H9 (cell line): ENCODE results near the gene TCOF1. TPM values are rescaled to one million over a fixed set of nuclear protein-coding genes. Genes with fewer than 3 reads are reported as not detected.

Experiments used
- DNase-seq: peaks from one replicate; pipeline ENCODE4 v3.0.0-alpha.2; 2017
- H2AFZ ChIP-seq: one replicate; pipeline ENCODE4 v1.6.1; 2013; ENCODE audit warnings: mild to moderate bottlenecking, low read length, control low read depth, moderate library complexity
- H2AK5ac ChIP-seq: 2 replicates; pipeline ENCODE4 v1.6.1; 2013; ENCODE audit warnings: low read length, control low read depth, mixed read lengths; ENCODE audit not compliant: insufficient read length
- H2BK120ac ChIP-seq: one replicate; pipeline ENCODE4 v1.6.1; 2013; ENCODE audit warnings: low read depth, mild to moderate bottlenecking, low read length, control low read depth, inconsistent platforms; ENCODE audit not compliant: poor library complexity, severe bottlenecking
- H2BK12ac ChIP-seq: 2 replicates; pipeline ENCODE4 v1.6.1; 2013; ENCODE audit warnings: low read length, control low read depth, mixed read lengths, low read depth; ENCODE audit not compliant: insufficient read length
- H2BK15ac ChIP-seq: 2 replicates; pipeline ENCODE4 v1.6.1; 2013; ENCODE audit warnings: low read depth, low read length, control low read depth
- H2BK20ac ChIP-seq: one replicate; pipeline ENCODE4 v1.6.1; 2013; ENCODE audit warnings: low read depth, mild to moderate bottlenecking, low read length, control low read depth, inconsistent platforms; ENCODE audit not compliant: poor library complexity, severe bottlenecking
- H2BK5ac ChIP-seq: 2 replicates; pipeline ENCODE4 v1.6.1; 2013; ENCODE audit warnings: low read length, control low read depth, mixed read lengths; ENCODE audit not compliant: insufficient read length
- H3K14ac ChIP-seq: 2 replicates; pipeline ENCODE4 v1.6.1; 2013; ENCODE audit warnings: low read length, control low read depth; ENCODE audit not compliant: insufficient read depth
- H3K18ac ChIP-seq: 2 replicates; pipeline ENCODE4 v1.6.1; 2013; ENCODE audit warnings: low read depth, mild to moderate bottlenecking, mixed read lengths, low read length, control low read depth; ENCODE audit not compliant: insufficient read length
- H3K23ac ChIP-seq: 2 replicates; pipeline ENCODE4 v1.6.1; 2013; ENCODE audit warnings: low read length, control low read depth, mixed read lengths, low read depth; ENCODE audit not compliant: insufficient read length
- H3K23me2 ChIP-seq: 2 replicates; pipeline ENCODE4 v1.6.1; 2013; ENCODE audit warnings: low read depth, mild to moderate bottlenecking, mixed read lengths, low read length, control low read depth; ENCODE audit not compliant: insufficient read length, poor library complexity, severe bottlenecking
- H3K27ac ChIP-seq: 2 replicates; pipeline ENCODE4 v1.5.1; 2013; ENCODE audit warnings: low read length, control low read depth, mixed read lengths, low read depth; ENCODE audit not compliant: insufficient read length
- H3K27me3 ChIP-seq: 2 replicates; pipeline ENCODE4 v1.6.1; 2013; ENCODE audit warnings: low read length, control low read depth, inconsistent platforms; ENCODE audit not compliant: insufficient read depth
- H3K4ac ChIP-seq: 2 replicates; pipeline ENCODE4 v1.6.1; 2013; ENCODE audit warnings: low read depth, mild to moderate bottlenecking, control low read depth, inconsistent platforms, low read length, moderate library complexity
- H3K4me1 ChIP-seq: 2 replicates; pipeline ENCODE4 v1.6.1; 2013; ENCODE audit warnings: low read length, control low read depth, inconsistent platforms; ENCODE audit not compliant: insufficient read depth
- H3K4me2 ChIP-seq: 2 replicates; pipeline ENCODE4 v1.6.1; 2013; ENCODE audit warnings: low read length, control low read depth, mixed read lengths; ENCODE audit not compliant: insufficient read length, insufficient read depth
- H3K56ac ChIP-seq: 2 replicates; pipeline ENCODE4 v1.6.1; 2013; ENCODE audit warnings: low read depth, mild to moderate bottlenecking, mixed read lengths, low read length, control low read depth; ENCODE audit not compliant: insufficient read length
- H3K79me1 ChIP-seq: 2 replicates; pipeline ENCODE4 v1.6.1; 2013; ENCODE audit warnings: low read depth, mild to moderate bottlenecking, moderate library complexity, low read length, control low read depth, inconsistent platforms; ENCODE audit not compliant: insufficient read depth, poor library complexity, severe bottlenecking
- H3K79me2 ChIP-seq: 2 replicates; pipeline ENCODE4 v1.6.1; 2013; ENCODE audit warnings: low read length, control low read depth, inconsistent platforms; ENCODE audit not compliant: insufficient read depth
- H3K9ac ChIP-seq: 2 replicates; pipeline ENCODE4 v1.6.1; 2013; ENCODE audit warnings: low read length, control low read depth, mixed read lengths; ENCODE audit not compliant: insufficient read length; ENCODE audit errors: extremely low read depth
- H3K9me3 ChIP-seq: one replicate; pipeline ENCODE4 v1.6.1; 2013; ENCODE audit warnings: low read depth, low read length, inconsistent platforms; ENCODE audit not compliant: control insufficient read depth
- H3T11ph ChIP-seq: one replicate; pipeline ENCODE4 v1.6.1; 2013; ENCODE audit warnings: mild to moderate bottlenecking, low read length, control low read depth, inconsistent platforms
- H4K20me1 ChIP-seq: one replicate; pipeline ENCODE4 v1.6.1; 2013; ENCODE audit not compliant: control insufficient read depth, insufficient read length, insufficient read depth
- H4K5ac ChIP-seq: 2 replicates; pipeline ENCODE4 v1.6.1; 2013; ENCODE audit warnings: low read depth, mild to moderate bottlenecking, mixed read lengths, low read length, control low read depth; ENCODE audit not compliant: insufficient read length
- H4K8ac ChIP-seq: replicated peaks from 2 replicates; pipeline ENCODE4 v1.6.1; 2013; ENCODE audit warnings: low read length, control low read depth, mixed read lengths, low read depth; ENCODE audit not compliant: insufficient read length
- H4K91ac ChIP-seq: 2 replicates; pipeline ENCODE4 v1.6.1; 2013; ENCODE audit warnings: low read depth, mild to moderate bottlenecking, moderate library complexity, mixed read lengths, low read length, control low read depth; ENCODE audit not compliant: insufficient read length
- H3K27ac Mint-ChIP-seq, 3 experiments: 2 replicates in 2 of 3; 3 replicates in 1 of 3; pipeline ENCODE4 v1.8.0; 2020 to 2021; ENCODE audit warnings: mixed read lengths in 3 of 3, mild to moderate bottlenecking in 1 of 3, moderate library complexity in 1 of 3
- H3K27me3 Mint-ChIP-seq: 2 replicates; pipeline ENCODE4 v1.8.0; 2021; ENCODE audit warnings: low read depth, mild to moderate bottlenecking, moderate library complexity, mixed read lengths
- H3K36me3 Mint-ChIP-seq, 3 experiments: 2 replicates in 2 of 3; 3 replicates in 1 of 3; pipeline ENCODE4 v1.8.0; 2020 to 2021; ENCODE audit warnings: low read depth in 3 of 3, mixed read lengths in 3 of 3; ENCODE audit not compliant: insufficient read depth in 1 of 3
- H3K4me1 Mint-ChIP-seq, 2 experiments: 2 replicates each; pipeline ENCODE4 v1.8.0; 2020; ENCODE audit warnings: mixed read lengths in 2 of 2
- H3K4me3 Mint-ChIP-seq, 2 experiments: 2 replicates in 1 of 2; 3 replicates in 1 of 2; pipeline ENCODE4 v1.8.0; 2020 to 2021; ENCODE audit warnings: mild to moderate bottlenecking in 2 of 2, mixed read lengths in 2 of 2, moderate library complexity in 1 of 2
- H3K9me3 Mint-ChIP-seq, 2 experiments: 2 replicates in 1 of 2; 3 replicates in 1 of 2; pipeline ENCODE4 v1.8.0; 2020; ENCODE audit warnings: mild to moderate bottlenecking in 2 of 2, mixed read lengths in 2 of 2, moderate library complexity in 1 of 2
- CTCF ChIP-seq: fragments of 200-600 bp; sonication (generic); conservative IDR thresholded peaks from 3 replicates; pipeline ENCODE4 v1.8.0; 2021; ENCODE audit warnings: antibody characterized with exemption, mild to moderate bottlenecking
- WGBS: extraction: QIAGEN DNeasy Blood & Tissue Kit; methylation state at CpG from one replicate; pipeline ENCODE4 v1.1.7; 2013; ENCODE audit warnings: missing lambda C conversion rate, low lambda C conversion rate, mixed read lengths; ENCODE audit not compliant: insufficient read length; ENCODE audit errors: extremely low coverage; 5-methylcytosine and 5-hydroxymethylcytosine counted together
- total RNA-seq: library from RNA; stranded (reverse); gene quantifications from 2 replicates; pipeline ENCODE4 v1.2.1, GENCODE V29; 2021

TCOF1 gene
- total RNA-seq, 1 experiment from 2014 or later, result 128 TPM

- no peaks in the 10 kb centered on the region for H3K9me3 Mint-ChIP-seq
- H3K4me2 ChIP-seq, result no peak overlapping the region
- no peak overlapping the region for H3K14ac ChIP-seq
Measured at GRCh38 chr5:150352244-150353031, 5.1 kb upstream of the TCOF1 start.

More at GRCh38 chr5:150352244-150353031, 5.1 kb upstream of the TCOF1 start:
- no peaks in the 10 kb centered on the region for H3K79me2 ChIP-seq
- no peaks in the 10 kb centered on the region for H3K9me3 ChIP-seq
- no peak overlapping the region for H3K4me3 Mint-ChIP-seq
- H3K18ac ChIP-seq, result no peak overlapping the region
- no peak overlapping the region for H3K23ac ChIP-seq
- H3K27ac ChIP-seq, result no peak overlapping the region
- H3T11ph ChIP-seq, result no peak overlapping the region
- H3K27me3 Mint-ChIP-seq, result peaks cover 11% of the 10 kb centered on the region
- no CpG with 5 or more reads among the region's 6 CpGs for WGBS
- no peaks in the 10 kb centered on the region for H3K79me1 ChIP-seq
- peaks cover 3% of the 10 kb centered on the region for H4K20me1 ChIP-seq
- no peaks in the 10 kb centered on the region; a peak in 1 of 7 replicates for H3K36me3 Mint-ChIP-seq
- no peak for DNase-seq
- H3K4me1 Mint-ChIP-seq, result peaks cover 11 to 17% of the 10 kb centered on the region in 2 experiments
- H3K27me3 ChIP-seq, result no peaks in the 10 kb centered on the region
- no peak overlapping the region for H3K4ac ChIP-seq
- H2BK20ac ChIP-seq, result no peak overlapping the region
- no peak overlapping the region for H2BK15ac ChIP-seq
- H3K23me2 ChIP-seq, result no peaks in the 10 kb centered on the region
- H3K4me1 ChIP-seq, result no peaks in the 10 kb centered on the region
- H3K9ac ChIP-seq, result no peak overlapping the region
- no peak overlapping the region; a peak in 1 of 7 replicates for H3K27ac Mint-ChIP-seq
- H3K56ac ChIP-seq, result no peak overlapping the region
- no peak overlapping the region for H4K5ac ChIP-seq
- no peak overlapping the region for H2AK5ac ChIP-seq
- no peak overlapping the region for H4K91ac ChIP-seq
- H2BK120ac ChIP-seq, result no peak overlapping the region
- no peak for TF ChIP-seq CTCF
- H4K8ac ChIP-seq, result no peak overlapping the region
- H2BK12ac ChIP-seq, result no peak overlapping the region
- H2BK5ac ChIP-seq, result no peak overlapping the region
- no peak overlapping the region for H2AFZ ChIP-seq
